ENCODE data around the gene ELF2.
"Not testable (repeated sequence)": the region's sequence is repeated elsewhere in the genome, so short reads cannot be mapped to it uniquely, and the experiment has no call there.

DNA sequence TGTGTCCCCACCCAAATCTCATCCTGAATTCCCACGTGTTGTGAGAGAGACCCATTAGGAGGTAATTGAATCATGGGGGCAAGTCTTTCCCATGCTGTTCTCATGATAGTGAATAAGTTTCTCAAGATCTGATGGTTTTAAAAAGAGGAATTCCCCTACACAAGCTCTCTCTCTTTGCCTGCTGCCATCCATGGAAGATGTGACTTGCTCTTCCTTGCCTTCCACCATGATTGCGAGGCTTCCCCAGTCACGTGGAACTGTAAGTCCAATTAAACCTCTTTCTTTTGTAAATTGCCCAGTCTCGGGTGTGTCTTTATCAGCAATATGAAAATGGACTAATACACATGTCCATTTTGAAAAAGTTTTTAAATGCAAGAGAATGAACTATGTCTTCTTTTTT lies 20.2 kb upstream of the ELF2 start:
- not testable (repeated sequence) for TF ChIP-seq EZH2phosphoT487 (IDR thresholded peaks at IDR 0.05; ENCODE audit: borderline replicate concordance)
- TF ChIP-seq, protein P1, sequence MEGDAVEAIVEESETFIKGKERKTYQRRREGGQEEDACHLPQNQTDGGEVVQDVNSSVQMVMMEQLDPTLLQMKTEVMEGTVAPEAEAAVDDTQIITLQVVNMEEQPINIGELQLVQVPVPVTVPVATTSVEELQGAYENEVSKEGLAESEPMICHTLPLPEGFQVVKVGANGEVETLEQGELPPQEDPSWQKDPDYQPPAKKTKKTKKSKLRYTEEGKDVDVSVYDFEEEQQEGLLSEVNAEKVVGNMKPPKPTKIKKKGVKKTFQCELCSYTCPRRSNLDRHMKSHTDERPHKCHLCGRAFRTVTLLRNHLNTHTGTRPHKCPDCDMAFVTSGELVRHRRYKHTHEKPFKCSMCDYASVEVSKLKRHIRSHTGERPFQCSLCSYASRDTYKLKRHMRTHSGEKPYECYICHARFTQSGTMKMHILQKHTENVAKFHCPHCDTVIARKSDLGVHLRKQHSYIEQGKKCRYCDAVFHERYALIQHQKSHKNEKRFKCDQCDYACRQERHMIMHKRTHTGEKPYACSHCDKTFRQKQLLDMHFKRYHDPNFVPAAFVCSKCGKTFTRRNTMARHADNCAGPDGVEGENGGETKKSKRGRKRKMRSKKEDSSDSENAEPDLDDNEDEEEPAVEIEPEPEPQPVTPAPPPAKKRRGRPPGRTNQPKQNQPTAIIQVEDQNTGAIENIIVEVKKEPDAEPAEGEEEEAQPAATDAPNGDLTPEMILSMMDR (conservative IDR thresholded peaks at IDR 0.05; ENCODE audit: low read length) = not testable (repeated sequence)
